HG03108 (cell line): ENCODE data around the gene ABCG1.

Source experiments
- ATAC-seq: cut with Tn5 transposase; IDR thresholded peaks from one replicate; pipeline ENCODE4 v1.9.1; 2021; ENCODE audit warnings: moderate library complexity; ENCODE audit not compliant: unreplicated experiment

Gene ABCG1

GRCh38 chr21:42191696-42192595, 27.0 kb upstream of the ABCG1 start:
- no peak for ATAC-seq

DNA sequence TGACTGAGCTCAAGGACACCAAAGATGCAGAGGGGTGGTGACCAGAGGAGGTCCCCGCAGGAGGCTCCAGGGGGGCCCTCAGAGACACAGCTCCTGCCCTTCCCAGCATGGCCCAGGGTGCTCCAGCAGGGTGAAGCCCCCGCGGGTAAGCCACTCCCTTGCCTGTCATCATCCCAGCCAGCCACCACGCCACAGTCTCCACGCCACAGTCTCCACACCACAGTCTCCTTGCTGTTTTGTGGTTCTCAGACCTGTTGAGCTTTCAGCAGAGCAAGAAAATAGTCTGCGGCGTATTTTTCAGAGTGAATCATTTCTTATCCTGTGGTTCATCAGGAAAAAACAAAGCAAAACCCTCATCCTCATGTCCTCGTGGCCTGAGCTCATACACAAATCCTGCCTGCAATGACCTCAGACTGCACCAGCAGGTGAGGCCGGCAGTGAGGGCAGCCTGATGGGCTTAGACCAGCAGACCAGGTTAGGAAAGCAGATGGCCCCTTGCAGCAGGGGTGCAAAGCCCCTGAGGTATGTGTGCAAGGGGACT, 25.7 kb upstream of the ABCG1 start:
- ATAC-seq: no peak

GRCh38 chr21:42193721-42194120, 25.2 kb upstream of the ABCG1 start:
- ATAC-seq: no peak

DNA sequence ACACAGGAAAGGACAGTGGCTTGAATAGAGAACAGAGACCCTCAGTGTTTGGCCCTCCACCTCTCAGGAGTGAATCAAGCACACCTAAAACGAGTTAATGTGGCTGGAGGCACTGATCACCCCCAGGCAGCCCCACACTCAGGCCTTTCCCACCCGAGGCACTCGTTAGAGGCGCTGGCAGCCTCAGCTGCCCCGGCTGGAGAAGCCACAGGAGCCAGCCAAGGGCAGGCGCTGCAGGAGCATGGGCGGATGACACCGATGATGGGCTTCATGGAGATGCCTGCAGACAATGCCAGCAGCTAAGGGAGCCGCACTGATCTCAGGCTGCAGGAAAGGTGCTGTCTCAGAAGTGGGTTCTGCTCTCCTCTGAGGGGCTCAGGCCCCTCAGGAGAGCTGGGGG, 24.1 kb upstream of the ABCG1 start:
- no peak for ATAC-seq

GRCh38 chr21:42195378-42196031, 23.4 kb upstream of the ABCG1 start:
- ATAC-seq: no peak

DNA sequence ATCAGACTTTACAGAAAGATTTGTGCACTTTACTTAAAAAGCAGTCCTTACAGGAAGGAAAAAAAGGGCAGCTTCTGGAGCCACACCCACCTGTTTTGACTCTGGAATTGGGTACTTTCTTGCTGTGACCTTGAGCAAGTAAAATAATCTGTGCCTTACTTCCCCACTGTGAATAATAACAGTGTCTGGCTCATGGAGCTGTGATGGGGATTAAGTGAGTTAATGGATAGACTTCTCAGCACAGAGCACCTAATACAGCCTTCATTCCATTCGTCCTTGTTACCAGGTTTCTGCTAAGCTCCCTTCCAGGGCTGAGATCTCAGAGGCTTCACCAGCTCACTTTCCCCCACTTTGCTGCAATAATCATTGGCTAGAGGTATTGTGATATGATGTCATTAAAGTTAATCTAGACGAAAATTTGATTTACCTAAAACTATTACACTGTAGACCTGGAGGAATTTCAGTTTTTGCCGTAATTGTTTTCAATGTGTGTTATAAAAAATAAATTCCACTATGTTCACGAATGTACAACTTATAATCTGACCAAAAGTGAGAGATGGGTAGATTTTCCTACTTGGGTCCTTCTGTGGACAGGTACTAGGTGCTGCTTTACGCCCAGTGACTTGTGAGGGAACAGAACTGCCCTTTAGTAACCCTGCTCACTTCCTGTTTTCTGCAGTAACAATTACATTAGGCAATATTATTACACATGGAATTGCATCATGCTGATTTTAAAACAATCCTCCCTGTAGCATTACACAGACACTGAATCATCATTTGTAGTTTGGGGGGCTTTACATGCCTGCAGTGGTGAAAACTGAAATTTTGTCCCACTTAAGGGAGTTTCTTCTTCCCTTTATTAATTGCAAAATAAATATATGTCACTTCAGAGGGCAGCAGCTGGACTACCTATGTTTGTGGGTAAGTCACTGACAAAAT, 19.7 kb upstream of the ABCG1 start:
- peak; percentile 76 for ATAC-seq

- no peak for ATAC-seq
Measured at GRCh38 chr21:42199868-42200463, 19.0 kb upstream of the ABCG1 start.

- ATAC-seq: no peak
Measured at GRCh38 chr21:42200906-42201614, 17.9 kb upstream of the ABCG1 start.

GRCh38 chr21:42201615-42202161, 17.3 kb upstream of the ABCG1 start:
- ATAC-seq: no peak

DNA sequence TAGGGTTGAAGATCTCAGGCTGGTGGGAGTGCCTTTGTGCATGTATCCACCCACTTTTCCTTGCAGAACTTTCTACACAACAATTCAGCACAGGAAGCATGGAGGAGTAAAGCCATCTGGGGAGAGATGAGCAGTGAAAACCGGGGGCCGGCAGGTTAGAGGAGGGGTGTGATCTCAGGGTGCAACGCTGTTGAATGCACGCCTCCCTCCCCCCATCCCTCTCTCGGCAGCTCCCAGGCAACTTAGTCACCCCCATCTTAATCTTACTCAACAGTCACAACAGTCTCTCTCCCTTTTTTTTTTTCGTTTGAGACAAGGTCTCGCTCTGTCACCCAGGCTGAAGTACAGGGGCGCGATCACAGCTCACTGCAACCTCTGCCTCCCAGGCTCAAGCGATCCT, 16.6 kb upstream of the ABCG1 start:
- ATAC-seq: no peak

DNA sequence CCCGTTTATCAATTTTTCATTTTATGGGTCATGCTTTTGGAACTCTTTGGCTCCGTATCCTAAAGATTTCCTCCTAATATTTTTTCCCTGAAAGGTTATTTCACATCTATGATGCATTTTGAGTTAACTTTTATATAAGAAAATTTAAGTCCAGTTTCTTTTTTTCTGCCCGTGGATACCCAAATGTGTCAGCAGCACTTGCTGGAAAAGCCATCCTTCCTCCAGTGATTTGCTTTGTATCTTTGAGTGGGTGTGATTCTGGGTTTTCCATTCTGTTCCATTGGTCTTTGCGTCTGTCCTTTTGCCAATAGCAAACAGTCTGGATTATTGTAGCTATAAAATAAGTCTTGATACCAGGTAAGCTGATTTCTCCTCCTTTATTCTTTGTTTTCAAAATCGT, 15.6 kb upstream of the ABCG1 start:
- ATAC-seq: no peak

DNA sequence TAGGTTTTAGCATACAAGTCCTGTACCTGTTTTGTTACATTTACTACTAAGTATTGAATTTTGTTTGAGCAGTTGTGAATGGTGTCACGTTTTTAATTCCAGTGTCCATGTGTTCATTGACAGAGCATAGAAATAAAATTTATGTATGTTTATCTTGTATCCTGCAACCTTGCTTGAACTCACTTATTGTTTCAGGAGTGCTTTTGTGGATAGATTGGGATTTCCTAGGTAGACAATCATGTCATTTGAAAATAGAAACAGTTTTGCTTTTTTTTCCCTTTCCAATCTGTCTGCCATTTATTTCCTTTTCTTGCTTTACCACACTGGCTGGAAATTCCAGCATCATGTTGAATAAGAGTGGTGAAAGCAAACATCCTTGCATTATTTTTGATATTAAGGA, 15.0 kb upstream of the ABCG1 start:
- no peak for ATAC-seq

DNA sequence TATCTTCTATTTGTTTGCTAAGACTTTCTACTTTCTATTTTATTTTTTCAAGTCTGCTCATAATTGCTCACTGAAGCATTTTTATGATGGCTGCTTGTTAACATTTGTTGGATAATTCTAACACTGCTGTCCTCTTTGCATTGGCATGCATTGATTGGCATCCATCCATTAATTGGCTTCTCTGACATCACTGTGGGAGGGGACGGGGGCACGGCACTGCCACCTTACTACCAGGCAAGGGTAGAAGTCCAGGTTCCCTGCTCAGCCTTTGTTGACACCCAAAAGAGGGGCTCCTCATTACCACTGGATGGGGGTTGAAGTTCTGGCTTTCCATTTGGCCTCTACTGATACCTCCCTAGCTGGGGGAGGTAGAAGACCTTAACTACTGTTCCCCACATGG, 11.5 kb upstream of the ABCG1 start:
- no peak for ATAC-seq

DNA sequence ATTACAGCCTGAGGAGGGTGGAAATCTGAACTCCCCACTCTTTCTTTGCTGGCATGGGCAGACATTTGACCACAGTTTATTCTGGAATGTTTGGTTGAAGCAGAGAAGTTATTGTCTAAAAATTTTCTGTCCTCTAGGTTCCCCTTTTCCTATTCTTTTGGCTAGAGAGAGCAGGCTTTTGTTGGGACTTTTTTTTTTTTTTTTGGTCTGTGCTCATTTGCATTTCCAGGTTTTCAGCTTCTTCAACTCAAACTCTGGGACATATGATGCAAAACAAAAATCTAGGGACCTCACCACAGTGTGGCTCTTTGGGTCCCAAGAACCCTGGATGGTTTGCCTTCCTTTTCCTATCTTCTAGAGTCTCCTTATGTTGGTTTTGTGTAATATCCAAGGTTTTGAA, 10.9 kb upstream of the ABCG1 start:
- no peak for ATAC-seq

DNA sequence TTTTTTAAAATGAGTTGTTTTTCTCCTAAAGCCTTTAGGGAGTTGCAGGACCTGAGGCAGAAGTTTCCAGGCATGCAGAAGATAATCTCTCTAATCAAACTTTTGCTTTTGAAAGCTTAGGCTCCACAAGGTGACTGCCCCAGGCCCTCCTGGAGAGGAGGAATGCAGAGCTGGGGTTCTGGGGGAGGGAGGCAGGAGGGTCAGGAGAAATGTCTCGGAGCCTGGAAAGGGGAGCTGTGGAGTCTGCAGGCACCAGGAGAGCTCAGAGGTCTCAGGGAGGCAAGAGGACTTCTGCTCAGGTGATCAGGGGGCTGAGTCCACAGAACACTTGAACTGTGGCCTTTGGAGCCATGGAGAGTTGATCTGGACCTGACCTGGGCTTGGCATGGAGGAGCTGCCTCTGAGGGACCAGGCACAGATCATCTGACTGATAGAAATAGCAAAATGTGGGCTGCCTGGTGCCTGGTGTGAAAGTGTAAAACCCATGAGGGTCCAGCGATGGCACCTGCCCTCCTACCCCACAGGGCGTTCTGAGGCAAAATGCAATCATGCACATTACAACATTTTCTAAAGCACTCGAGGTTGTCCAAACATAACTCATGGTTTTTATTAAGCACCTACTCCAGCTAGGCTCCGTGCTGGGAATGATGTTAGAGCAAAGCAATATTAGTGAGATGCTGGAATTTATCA, 10.0 kb upstream of the ABCG1 start:
- no peak for ATAC-seq

- ATAC-seq: no peak
Measured at GRCh38 chr21:42209801-42210479, 9.0 kb upstream of the ABCG1 start.

- no peak for ATAC-seq
Measured at GRCh38 chr21:42212266-42212665, 6.7 kb upstream of the ABCG1 start.

GRCh38 chr21:42213082-42213774, 5.7 kb upstream of the ABCG1 start:
- ATAC-seq: no peak
